GM23338 (cell line): Measurements from ENCODE around the gene IRF2. TPM values are rescaled to one million over a fixed set of nuclear protein-coding genes. Genes with fewer than 3 reads are reported as not detected.

Experiments used
- ATAC-seq: fragments of 200-7000 bp; cut with Tn5 transposase; 3 replicates; pipeline ENCODE4 v1.9.1; 2020
- DNase-seq: peaks from one replicate; pipeline ENCODE4 v3.0.0-alpha.2; 2015; ENCODE audit warnings: low spot score
- H2AFZ ChIP-seq: fragments of 200-600 bp; sonication (generic); 2 replicates; pipeline ENCODE4 v1.8.0; 2016; ENCODE audit warnings: antibody characterized with exemption, mild to moderate bottlenecking, moderate library complexity
- H3F3A ChIP-seq: fragments of 200-600 bp; sonication (generic); replicated peaks from 2 replicates; pipeline ENCODE4 v1.8.0; 2017; ENCODE audit warnings: antibody characterized with exemption, mixed run types, low read depth
- H3K27ac ChIP-seq: fragments of 200-600 bp; sonication (generic); 2 replicates; pipeline ENCODE4 v1.6.1; 2016; ENCODE audit warnings: low read depth
- H3K27me3 ChIP-seq: fragments of 200-600 bp; sonication (generic); 2 replicates; pipeline ENCODE4 v1.8.0; 2016; ENCODE audit warnings: mild to moderate bottlenecking, mixed run types, moderate library complexity; ENCODE audit not compliant: insufficient read depth
- H3K36me3 ChIP-seq: fragments of 200-600 bp; sonication (generic); 2 replicates; pipeline ENCODE4 v1.8.0; 2016; ENCODE audit warnings: mild to moderate bottlenecking; ENCODE audit not compliant: insufficient read depth
- H3K4me1 ChIP-seq: fragments of 200-600 bp; sonication (generic); 2 replicates; pipeline ENCODE4 v1.8.0; 2016; ENCODE audit warnings: mild to moderate bottlenecking, moderate library complexity; ENCODE audit not compliant: insufficient read depth
- H3K4me2 ChIP-seq: fragments of 200-600 bp; sonication (generic); 2 replicates; pipeline ENCODE4 v1.7.1; 2017; ENCODE audit warnings: mixed run types
- H3K4me3 ChIP-seq: fragments of 200-600 bp; sonication (generic); 2 replicates; pipeline ENCODE4 v1.6.1; 2016; ENCODE audit warnings: mixed run types
- H3K79me2 ChIP-seq: fragments of 200-600 bp; sonication (generic); replicated peaks from 2 replicates; pipeline ENCODE4 v1.8.0; 2017; ENCODE audit warnings: mild to moderate bottlenecking; ENCODE audit not compliant: insufficient read depth
- H3K9me2 ChIP-seq: fragments of 200-600 bp; sonication (generic); 2 replicates; pipeline ENCODE4 v1.8.0; 2017; ENCODE audit not compliant: insufficient read depth
- H4K20me1 ChIP-seq: fragments of 200-600 bp; sonication (generic); replicated peaks from 2 replicates; pipeline ENCODE4 v1.8.0; 2017; ENCODE audit warnings: mild to moderate bottlenecking; ENCODE audit not compliant: insufficient read depth
- H3K27ac Mint-ChIP-seq: 2 replicates; pipeline ENCODE4 v1.8.0; 2020; ENCODE audit warnings: inconsistent platforms, mild to moderate bottlenecking, moderate library complexity, mixed read lengths
- H3K27me3 Mint-ChIP-seq: 3 replicates; pipeline ENCODE4 v1.8.0; 2022; ENCODE audit warnings: low read depth, mild to moderate bottlenecking, moderate library complexity, mixed read lengths, inconsistent platforms; ENCODE audit not compliant: insufficient read depth, poor library complexity
- H3K36me3 Mint-ChIP-seq: 3 replicates; pipeline ENCODE4 v1.8.0; 2021; ENCODE audit warnings: low read depth, mild to moderate bottlenecking, inconsistent platforms, moderate library complexity, mixed read lengths
- H3K4me1 Mint-ChIP-seq: 3 replicates; pipeline ENCODE4 v1.8.0; 2020; ENCODE audit warnings: mild to moderate bottlenecking, inconsistent platforms, mixed read lengths
- H3K4me3 Mint-ChIP-seq: 3 replicates; pipeline ENCODE4 v1.8.0; 2021; ENCODE audit warnings: moderate library complexity, mild to moderate bottlenecking, inconsistent platforms, mixed read lengths
- H3K9me3 Mint-ChIP-seq: 3 replicates; pipeline ENCODE4 v1.8.0; 2020; ENCODE audit warnings: moderate library complexity, mild to moderate bottlenecking, inconsistent platforms, mixed read lengths
- CREB1 ChIP-seq: fragments of 250-450 bp; sonication (Bioruptor Pico); IDR thresholded peaks from 2 replicates; pipeline ENCODE4 v1.5.0; 2020; ENCODE audit warnings: low read depth, mild to moderate bottlenecking, moderate library complexity
- EZH2 ChIP-seq: fragments of 200-600 bp; sonication (generic); IDR thresholded peaks from one replicate; pipeline ENCODE4 v1.8.0; 2017; ENCODE audit warnings: antibody characterized with exemption, mild to moderate bottlenecking, low read depth; ENCODE audit not compliant: unreplicated experiment
- EZH2phosphoT487 ChIP-seq: fragments of 200-600 bp; sonication (generic); IDR thresholded peaks from one replicate; pipeline ENCODE4 v1.8.1; 2018; ENCODE audit warnings: antibody characterized with exemption; ENCODE audit not compliant: unreplicated experiment
- JUNB ChIP-seq: IDR thresholded peaks from one replicate; pipeline ENCODE4 v1.6.1; 2016; ENCODE audit warnings: antibody characterized with exemption; ENCODE audit not compliant: unreplicated experiment
- NANOG ChIP-seq: IDR thresholded peaks from 2 replicates; pipeline ENCODE4 v1.6.1; 2016; ENCODE audit warnings: antibody characterized with exemption, borderline replicate concordance
- POLR2AphosphoS5 ChIP-seq: IDR thresholded peaks from 2 replicates; pipeline ENCODE4 v1.6.1; 2016; ENCODE audit warnings: antibody characterized with exemption, low read depth
- STAT1 ChIP-seq: IDR thresholded peaks from one replicate; pipeline ENCODE4 v1.6.1; 2016; ENCODE audit warnings: antibody characterized with exemption; ENCODE audit not compliant: unreplicated experiment
- ZNF114 ChIP-seq: fragments of 250-450 bp; sonication (Bioruptor Pico); IDR thresholded peaks from 2 replicates; pipeline ENCODE4 v1.5.0; 2020; ENCODE audit warnings: mild to moderate bottlenecking, moderate library complexity
- ZNF331 ChIP-seq: fragments of 250-450 bp; sonication (Bioruptor Pico); IDR thresholded peaks from 2 replicates; pipeline ENCODE4 v1.5.0; 2020; ENCODE audit warnings: low read depth, mild to moderate bottlenecking, moderate library complexity
- polyA plus RNA-seq: library from polyadenylated mRNA; unstranded; fragments of >200 nt; fragmentation: Nextera tagmentation; extraction: Ambion mirVana; gene quantifications from 2 replicates; pipeline ENCODE4 v1.2.1, GENCODE V29; 2016
- total RNA-seq: library from RNA; depleted of rRNA; stranded (reverse); fragments of >200 nt; shearing (Covaris generic); gene quantifications from 2 replicates; pipeline ENCODE4 v1.2.3, GENCODE V29; 2014
- TF ChIP-seq, protein P1 (sequence below): IDR thresholded peaks from one replicate; pipeline ENCODE4 v1.6.1; 2018; ENCODE audit warnings: antibody characterized with exemption; ENCODE audit not compliant: unreplicated experiment
- TF ChIP-seq, protein P2 (sequence below): fragments of 250-450 bp; sonication (Bioruptor Pico); IDR thresholded peaks from 2 replicates; pipeline ENCODE4 v1.5.0; 2020; ENCODE audit warnings: mild to moderate bottlenecking, moderate library complexity
- TF ChIP-seq, protein P3 (sequence below): IDR thresholded peaks from 2 replicates; pipeline ENCODE4 v1.6.1; 2016; ENCODE audit warnings: antibody characterized with exemption
- TF ChIP-seq, protein P4 (sequence below), 2 experiments: fragments of 200-600 bp in 1 of 2; sonication (generic) in 1 of 2; conservative IDR thresholded peaks; 2 replicates each; pipeline versions ENCODE4 v1.5.1 to v1.6.1; 2016 to 2017; ENCODE audit warnings: antibody characterized with exemption in 2 of 2, low read depth in 2 of 2, mild to moderate bottlenecking in 2 of 2, moderate library complexity in 1 of 2

Gene IRF2
- total and polyA plus RNA-seq, 2 experiments from 2014 or later: 14.7 to 15.0 TPM

DNA sequence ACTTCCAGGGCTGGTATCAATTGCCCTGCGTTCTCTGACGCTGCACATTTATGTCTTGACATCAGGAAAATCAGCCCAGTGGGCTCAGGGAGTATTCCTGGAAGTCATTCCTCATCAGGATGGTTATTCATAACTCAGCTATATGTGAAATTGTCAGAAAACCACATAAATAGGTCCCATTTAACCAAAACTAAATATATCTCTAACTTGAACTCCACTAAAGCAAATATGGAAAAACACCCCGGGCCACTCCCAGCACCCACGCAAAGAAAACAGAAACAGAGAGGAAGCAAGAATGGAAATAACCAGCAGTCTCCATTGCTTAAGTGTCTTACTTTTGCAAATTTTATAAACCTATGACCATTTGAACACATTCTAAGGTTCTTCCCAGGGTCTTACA is 112.0 kb downstream of the IRF2 start:
- Histone ChIP-seq H3K36me3 (no peaks in the 10 kb centered on the region), H4K20me1 (no peaks in the 10 kb centered on the region), H3K79me2 (no peaks in the 10 kb centered on the region), H3K4me2 (no peak overlapping the region), H3K27me3 (no peaks in the 10 kb centered on the region), H3K4me1 (peaks cover 16% of the 10 kb centered on the region), H3K4me3 (no peak overlapping the region), H3K27ac (no peak overlapping the region), H2AFZ (no peak overlapping the region), H3K9me2 (peaks cover 15% of the 10 kb centered on the region; the same call in 1 of the 2 replicates), H3F3A (no peaks in the 10 kb centered on the region)
- H3K27ac Mint-ChIP-seq: no peak overlapping the region
- DNase-seq: no peak
- peaks cover 2% of the 10 kb centered on the region; the same call in 1 of the 3 replicates for H3K36me3 Mint-ChIP-seq
- ATAC-seq: no peak
- no peaks in the 10 kb centered on the region for H3K27me3 Mint-ChIP-seq
- no peak overlapping the region for H3K4me3 Mint-ChIP-seq
- no peak for TF ChIP-seq JUNB
- TF ChIP-seq, protein P1, sequence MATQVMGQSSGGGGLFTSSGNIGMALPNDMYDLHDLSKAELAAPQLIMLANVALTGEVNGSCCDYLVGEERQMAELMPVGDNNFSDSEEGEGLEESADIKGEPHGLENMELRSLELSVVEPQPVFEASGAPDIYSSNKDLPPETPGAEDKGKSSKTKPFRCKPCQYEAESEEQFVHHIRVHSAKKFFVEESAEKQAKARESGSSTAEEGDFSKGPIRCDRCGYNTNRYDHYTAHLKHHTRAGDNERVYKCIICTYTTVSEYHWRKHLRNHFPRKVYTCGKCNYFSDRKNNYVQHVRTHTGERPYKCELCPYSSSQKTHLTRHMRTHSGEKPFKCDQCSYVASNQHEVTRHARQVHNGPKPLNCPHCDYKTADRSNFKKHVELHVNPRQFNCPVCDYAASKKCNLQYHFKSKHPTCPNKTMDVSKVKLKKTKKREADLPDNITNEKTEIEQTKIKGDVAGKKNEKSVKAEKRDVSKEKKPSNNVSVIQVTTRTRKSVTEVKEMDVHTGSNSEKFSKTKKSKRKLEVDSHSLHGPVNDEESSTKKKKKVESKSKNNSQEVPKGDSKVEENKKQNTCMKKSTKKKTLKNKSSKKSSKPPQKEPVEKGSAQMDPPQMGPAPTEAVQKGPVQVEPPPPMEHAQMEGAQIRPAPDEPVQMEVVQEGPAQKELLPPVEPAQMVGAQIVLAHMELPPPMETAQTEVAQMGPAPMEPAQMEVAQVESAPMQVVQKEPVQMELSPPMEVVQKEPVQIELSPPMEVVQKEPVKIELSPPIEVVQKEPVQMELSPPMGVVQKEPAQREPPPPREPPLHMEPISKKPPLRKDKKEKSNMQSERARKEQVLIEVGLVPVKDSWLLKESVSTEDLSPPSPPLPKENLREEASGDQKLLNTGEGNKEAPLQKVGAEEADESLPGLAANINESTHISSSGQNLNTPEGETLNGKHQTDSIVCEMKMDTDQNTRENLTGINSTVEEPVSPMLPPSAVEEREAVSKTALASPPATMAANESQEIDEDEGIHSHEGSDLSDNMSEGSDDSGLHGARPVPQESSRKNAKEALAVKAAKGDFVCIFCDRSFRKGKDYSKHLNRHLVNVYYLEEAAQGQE: no peak
- TF ChIP-seq, protein P2, sequence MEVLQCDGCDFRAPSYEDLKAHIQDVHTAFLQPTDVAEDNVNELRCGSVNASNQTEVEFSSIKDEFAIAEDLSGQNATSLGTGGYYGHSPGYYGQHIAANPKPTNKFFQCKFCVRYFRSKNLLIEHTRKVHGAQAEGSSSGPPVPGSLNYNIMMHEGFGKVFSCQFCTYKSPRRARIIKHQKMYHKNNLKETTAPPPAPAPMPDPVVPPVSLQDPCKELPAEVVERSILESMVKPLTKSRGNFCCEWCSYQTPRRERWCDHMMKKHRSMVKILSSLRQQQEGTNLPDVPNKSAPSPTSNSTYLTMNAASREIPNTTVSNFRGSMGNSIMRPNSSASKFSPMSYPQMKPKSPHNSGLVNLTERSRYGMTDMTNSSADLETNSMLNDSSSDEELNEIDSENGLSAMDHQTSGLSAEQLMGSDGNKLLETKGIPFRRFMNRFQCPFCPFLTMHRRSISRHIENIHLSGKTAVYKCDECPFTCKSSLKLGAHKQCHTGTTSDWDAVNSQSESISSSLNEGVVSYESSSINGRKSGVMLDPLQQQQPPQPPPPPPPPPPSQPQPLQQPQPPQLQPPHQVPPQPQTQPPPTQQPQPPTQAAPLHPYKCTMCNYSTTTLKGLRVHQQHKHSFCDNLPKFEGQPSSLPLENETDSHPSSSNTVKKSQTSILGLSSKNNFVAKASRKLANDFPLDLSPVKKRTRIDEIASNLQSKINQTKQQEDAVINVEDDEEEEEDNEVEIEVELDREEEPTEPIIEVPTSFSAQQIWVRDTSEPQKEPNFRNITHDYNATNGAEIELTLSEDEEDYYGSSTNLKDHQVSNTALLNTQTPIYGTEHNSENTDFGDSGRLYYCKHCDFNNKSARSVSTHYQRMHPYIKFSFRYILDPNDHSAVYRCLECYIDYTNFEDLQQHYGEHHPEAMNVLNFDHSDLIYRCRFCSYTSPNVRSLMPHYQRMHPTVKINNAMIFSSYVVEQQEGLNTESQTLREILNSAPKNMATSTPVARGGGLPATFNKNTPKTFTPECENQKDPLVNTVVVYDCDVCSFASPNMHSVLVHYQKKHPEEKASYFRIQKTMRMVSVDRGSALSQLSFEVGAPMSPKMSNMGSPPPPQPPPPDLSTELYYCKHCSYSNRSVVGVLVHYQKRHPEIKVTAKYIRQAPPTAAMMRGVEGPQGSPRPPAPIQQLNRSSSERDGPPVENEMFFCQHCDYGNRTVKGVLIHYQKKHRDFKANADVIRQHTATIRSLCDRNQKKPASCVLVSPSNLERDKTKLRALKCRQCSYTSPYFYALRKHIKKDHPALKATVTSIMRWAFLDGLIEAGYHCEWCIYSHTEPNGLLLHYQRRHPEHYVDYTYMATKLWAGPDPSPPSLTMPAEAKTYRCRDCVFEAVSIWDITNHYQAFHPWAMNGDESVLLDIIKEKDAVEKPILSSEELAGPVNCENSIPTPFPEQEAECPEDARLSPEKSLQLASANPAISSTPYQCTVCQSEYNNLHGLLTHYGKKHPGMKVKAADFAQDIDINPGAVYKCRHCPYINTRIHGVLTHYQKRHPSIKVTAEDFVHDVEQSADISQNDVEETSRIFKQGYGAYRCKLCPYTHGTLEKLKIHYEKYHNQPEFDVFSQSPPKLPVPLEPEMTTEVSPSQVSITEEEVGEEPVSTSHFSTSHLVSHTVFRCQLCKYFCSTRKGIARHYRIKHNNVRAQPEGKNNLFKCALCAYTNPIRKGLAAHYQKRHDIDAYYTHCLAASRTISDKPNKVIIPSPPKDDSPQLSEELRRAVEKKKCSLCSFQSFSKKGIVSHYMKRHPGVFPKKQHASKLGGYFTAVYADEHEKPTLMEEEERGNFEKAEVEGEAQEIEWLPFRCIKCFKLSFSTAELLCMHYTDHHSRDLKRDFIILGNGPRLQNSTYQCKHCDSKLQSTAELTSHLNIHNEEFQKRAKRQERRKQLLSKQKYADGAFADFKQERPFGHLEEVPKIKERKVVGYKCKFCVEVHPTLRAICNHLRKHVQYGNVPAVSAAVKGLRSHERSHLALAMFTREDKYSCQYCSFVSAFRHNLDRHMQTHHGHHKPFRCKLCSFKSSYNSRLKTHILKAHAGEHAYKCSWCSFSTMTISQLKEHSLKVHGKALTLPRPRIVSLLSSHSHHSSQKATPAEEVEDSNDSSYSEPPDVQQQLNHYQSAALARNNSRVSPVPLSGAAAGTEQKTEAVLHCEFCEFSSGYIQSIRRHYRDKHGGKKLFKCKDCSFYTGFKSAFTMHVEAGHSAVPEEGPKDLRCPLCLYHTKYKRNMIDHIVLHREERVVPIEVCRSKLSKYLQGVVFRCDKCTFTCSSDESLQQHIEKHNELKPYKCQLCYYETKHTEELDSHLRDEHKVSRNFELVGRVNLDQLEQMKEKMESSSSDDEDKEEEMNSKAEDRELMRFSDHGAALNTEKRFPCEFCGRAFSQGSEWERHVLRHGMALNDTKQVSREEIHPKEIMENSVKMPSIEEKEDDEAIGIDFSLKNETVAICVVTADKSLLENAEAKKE (CRISPR knock-in tag): no peak
- no peak for TF ChIP-seq STAT1
- TF ChIP-seq, protein P3, sequence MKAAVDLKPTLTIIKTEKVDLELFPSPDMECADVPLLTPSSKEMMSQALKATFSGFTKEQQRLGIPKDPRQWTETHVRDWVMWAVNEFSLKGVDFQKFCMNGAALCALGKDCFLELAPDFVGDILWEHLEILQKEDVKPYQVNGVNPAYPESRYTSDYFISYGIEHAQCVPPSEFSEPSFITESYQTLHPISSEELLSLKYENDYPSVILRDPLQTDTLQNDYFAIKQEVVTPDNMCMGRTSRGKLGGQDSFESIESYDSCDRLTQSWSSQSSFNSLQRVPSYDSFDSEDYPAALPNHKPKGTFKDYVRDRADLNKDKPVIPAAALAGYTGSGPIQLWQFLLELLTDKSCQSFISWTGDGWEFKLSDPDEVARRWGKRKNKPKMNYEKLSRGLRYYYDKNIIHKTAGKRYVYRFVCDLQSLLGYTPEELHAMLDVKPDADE: no peak
- TF ChIP-seq POLR2AphosphoS5: no peak
- no peak for TF ChIP-seq EZH2
- TF ChIP-seq NANOG: no peak
- TF ChIP-seq ZNF331: no peak
- TF ChIP-seq ZNF114: no peak
- TF ChIP-seq, protein P4, sequence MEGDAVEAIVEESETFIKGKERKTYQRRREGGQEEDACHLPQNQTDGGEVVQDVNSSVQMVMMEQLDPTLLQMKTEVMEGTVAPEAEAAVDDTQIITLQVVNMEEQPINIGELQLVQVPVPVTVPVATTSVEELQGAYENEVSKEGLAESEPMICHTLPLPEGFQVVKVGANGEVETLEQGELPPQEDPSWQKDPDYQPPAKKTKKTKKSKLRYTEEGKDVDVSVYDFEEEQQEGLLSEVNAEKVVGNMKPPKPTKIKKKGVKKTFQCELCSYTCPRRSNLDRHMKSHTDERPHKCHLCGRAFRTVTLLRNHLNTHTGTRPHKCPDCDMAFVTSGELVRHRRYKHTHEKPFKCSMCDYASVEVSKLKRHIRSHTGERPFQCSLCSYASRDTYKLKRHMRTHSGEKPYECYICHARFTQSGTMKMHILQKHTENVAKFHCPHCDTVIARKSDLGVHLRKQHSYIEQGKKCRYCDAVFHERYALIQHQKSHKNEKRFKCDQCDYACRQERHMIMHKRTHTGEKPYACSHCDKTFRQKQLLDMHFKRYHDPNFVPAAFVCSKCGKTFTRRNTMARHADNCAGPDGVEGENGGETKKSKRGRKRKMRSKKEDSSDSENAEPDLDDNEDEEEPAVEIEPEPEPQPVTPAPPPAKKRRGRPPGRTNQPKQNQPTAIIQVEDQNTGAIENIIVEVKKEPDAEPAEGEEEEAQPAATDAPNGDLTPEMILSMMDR (conservative IDR thresholded peaks at IDR 0.05; ENCODE audit: low read depth in 2 of 2): no peak
- TF ChIP-seq CREB1 (CRISPR knock-in tag): no peak
- no peak for TF ChIP-seq EZH2phosphoT487
- H3K9me3 Mint-ChIP-seq: no peaks in the 10 kb centered on the region
- peaks cover 22% of the 10 kb centered on the region; the same call in 2 of the 3 replicates for H3K4me1 Mint-ChIP-seq
